ENCODE results near the gene POLE. TPM values are rescaled to one million over a fixed set of nuclear protein-coding genes. Genes with fewer than 3 reads are reported as not detected.

POLE gene
- total and polyA plus RNA-seq, 4 donors = 7.6 to 39.2 (median 19.7) TPM

GRCh38 chr12:132642846-132643835, 44.0 kb downstream of the POLE start (continued):
- TF ChIP-seq ZBTB33 (IDR thresholded peaks at IDR 0.05) = no peak

GRCh38 chr12:132641811-132642650, 45.1 kb downstream of the POLE start:
- Histone ChIP-seq H3K4me1 (ENCODE audit: control insufficient read depth in 4 of 4, insufficient read depth in 4 of 4, low read length in 3 of 4) (no peaks in the 10 kb centered on the region), H3K9me3 (ENCODE audit: control insufficient read depth in 4 of 4, low read length in 3 of 4) (no peaks in the 10 kb centered on the region), H3K9ac (ENCODE audit: low read depth in 1 of 2, low read length in 2 of 2) (no peak overlapping the region), H3K27me3 (ENCODE audit: control insufficient read depth in 4 of 4, insufficient read depth in 4 of 4, low read length in 3 of 4) (no peaks in the 10 kb centered on the region), H3K36me3 (ENCODE audit: control insufficient read depth in 4 of 4, insufficient read depth in 3 of 4, low read depth in 1 of 4, low read length in 3 of 4) (peaks cover 12 to 66% (median 36%) of the 10 kb centered on the region in 4 donors), H3K4me3 (ENCODE audit: low read depth in 1 of 3, low read length in 3 of 3) (no peak overlapping the region), H3K27ac (ENCODE audit: low read depth in 1 of 2, low read length in 2 of 2) (no peak overlapping the region)
- TF ChIP-seq MAX (IDR thresholded peaks at IDR 0.05) (no peak), EGR1 (IDR thresholded peaks at IDR 0.05; ENCODE audit: low read depth in 2 of 2) (no peak), RXRA (IDR thresholded peaks at IDR 0.05) (no peak)
- no peak for DNase-seq (ENCODE audit: low spot score)
- WGBS = 94% methylated on average over 28 of the region's 28 CpGs

- Histone ChIP-seq H3K4me3 (ENCODE audit: low read depth in 1 of 3, low read length in 3 of 3) (no peak overlapping the region), H3K27me3 (ENCODE audit: control insufficient read depth in 4 of 4, insufficient read depth in 4 of 4, low read length in 3 of 4) (no peaks in the 10 kb centered on the region), H3K36me3 (ENCODE audit: control insufficient read depth in 4 of 4, insufficient read depth in 3 of 4, low read depth in 1 of 4, low read length in 3 of 4) (peaks cover 12 to 69% (median 38%) of the 10 kb centered on the region in 4 donors), H3K9me3 (ENCODE audit: control insufficient read depth in 4 of 4, low read length in 3 of 4) (no peaks in the 10 kb centered on the region), H3K9ac (ENCODE audit: low read depth in 1 of 2, low read length in 2 of 2) (no peak overlapping the region), H3K27ac (ENCODE audit: low read depth in 1 of 2, low read length in 2 of 2) (no peak overlapping the region), H3K4me1 (ENCODE audit: control insufficient read depth in 4 of 4, insufficient read depth in 4 of 4, low read length in 3 of 4) (no peaks in the 10 kb centered on the region)
- TF ChIP-seq TAF1 (conservative IDR thresholded peaks at IDR 0.05) (no peak), ZBTB33 (IDR thresholded peaks at IDR 0.05) (no peak), FOXA1 (IDR thresholded peaks at IDR 0.05) (no peak), REST (IDR thresholded peaks at IDR 0.05) (no peak)
- DNase-seq (ENCODE audit: low spot score) = no peak
- 93% methylated on average over 10 of the region's 10 CpGs for WGBS
These were observed 46.2 kb downstream of the POLE start for GRCh38 chr12:132640936-132641335.
